GM19395 (cell line): ENCODE measurements around the gene COL18A1.
"Not testable (repeated sequence)": the region's sequence is repeated elsewhere in the genome, so short reads cannot be mapped to it uniquely, and the experiment has no call there.

Experiments used
- ATAC-seq: cut with Tn5 transposase; IDR thresholded peaks from one replicate; pipeline ENCODE4 v1.9.1; 2021; ENCODE audit warnings: mild to moderate bottlenecking, moderate library complexity; ENCODE audit not compliant: unreplicated experiment

The COL18A1 gene

DNA sequence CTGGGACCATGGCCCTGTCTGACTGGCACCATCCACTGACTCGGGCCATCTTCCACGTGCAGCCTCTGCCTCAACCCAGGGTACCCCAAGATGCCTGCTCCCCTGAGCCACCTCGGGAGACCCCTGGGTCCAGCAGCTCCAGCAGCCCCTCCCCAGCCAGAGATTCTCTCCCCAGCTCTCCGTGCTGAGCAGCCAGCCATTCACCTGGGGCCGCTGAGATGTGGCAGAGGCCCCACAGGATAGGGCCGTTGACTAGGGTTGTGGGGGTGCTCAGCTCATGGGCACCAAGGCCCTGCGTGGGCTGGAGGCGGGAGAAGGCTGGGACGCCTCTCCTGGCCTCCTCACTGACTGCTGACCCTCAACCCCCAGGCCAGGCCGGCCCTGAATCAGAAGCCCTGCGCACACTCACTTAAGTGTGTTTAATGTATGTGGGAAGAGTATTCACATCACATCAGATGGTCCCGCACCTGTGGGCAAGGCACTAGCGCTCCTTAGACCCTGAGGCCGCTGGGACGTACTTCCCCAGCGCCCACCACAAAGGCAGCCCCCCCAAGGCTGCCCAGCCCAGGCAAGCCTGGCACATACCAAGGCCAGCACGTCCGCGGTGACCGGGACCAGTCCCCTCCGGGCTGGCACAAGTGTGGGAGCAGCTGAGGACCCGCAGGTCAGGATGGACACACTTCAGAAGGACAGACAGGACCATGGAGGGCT is 109.5 kb downstream of the COL18A1 start:
- ATAC-seq = no peak

DNA sequence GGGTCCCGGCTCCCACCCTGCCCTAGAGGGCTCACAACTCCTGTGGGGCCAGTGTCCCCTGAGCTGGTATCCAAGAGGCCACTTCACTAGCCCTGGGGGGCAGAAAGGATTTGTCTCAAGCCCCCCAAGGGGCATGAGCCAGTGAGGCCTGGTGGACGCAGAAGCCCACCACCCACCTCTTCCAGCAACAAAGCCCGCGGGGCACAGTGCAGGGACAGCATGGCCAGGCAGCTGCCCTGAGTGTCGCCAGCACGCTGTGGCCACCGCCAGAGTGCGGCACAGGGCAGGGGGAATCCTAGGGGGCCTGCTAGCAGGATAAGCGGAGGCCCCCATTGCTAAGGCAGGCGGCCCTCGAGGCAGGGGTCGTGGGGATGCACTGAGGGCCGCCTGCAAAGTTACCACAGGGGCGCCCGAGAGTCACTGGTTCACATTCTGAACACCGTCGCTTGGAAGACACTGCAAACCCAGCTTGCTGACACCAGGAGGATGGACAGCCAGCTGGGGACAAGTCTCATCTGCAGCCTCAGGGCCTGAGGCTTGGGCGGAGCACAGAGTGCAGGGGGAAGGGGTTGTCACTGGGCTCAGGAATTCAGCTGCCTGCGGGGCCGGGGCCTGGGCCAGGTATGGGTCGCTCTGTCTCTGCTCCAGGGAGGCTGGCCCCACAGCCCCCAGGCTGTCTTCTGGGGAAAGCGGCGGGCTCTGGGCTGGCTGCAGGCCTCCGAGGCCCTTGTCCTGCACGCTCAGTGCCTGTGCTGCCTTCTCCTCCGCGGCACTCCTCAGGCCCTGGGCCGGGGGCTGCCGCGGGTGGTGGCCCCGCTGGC is 110.5 kb downstream of the COL18A1 start:
- no peak for ATAC-seq

DNA sequence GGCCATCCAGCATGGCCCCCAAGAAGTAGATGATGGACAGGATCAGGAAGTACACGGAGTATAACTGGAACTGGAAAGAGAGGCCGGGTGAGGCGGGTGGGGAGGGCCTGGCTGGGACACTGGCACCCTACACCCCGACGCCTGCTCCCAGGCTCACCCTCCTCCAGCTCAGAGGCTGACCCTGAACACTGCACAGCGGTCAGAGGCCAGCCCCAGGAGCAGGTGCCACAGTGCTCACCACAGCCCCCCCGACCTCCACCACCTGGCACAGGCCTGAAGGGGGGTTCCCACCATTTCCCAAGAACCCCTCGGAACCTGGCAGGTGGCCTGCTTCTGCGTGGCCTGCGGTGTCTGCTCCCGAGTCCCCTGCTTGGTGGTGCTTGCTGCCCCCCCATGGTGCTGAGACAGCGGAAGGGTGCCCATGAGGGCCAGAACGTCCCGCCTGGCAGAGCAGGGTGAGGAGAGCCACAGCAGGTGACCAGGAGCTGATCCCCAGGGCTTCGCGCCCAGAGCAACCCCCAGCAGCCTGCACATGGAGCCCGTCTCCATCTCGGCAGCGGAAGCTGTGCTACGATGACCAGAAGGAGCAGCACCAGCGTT is 111.2 kb downstream of the COL18A1 start:
- no peak for ATAC-seq

DNA sequence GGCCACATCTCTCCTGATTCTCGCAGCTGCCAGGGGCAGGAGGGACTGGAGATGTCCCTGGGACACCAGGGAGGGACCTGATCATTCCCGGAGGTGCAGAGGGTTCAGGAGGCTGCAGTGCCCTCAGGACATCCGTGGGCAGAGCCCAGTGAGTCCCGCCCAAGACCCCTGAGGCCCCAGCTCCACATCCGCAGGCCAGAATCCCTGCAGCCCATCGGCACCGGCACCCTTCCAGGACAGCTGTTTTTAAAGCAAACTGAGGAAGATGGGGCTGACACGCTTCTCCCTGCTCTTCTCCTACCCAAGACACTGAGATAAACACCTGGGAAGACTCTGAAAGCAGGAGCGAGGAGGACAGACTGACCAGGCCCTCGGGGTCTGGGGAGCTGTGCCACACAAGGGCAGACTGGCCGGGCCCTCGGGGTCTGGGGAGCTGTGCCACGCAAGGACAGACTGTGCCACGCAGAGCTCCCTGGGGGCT is 111.7 kb downstream of the COL18A1 start:
- ATAC-seq = no peak

DNA sequence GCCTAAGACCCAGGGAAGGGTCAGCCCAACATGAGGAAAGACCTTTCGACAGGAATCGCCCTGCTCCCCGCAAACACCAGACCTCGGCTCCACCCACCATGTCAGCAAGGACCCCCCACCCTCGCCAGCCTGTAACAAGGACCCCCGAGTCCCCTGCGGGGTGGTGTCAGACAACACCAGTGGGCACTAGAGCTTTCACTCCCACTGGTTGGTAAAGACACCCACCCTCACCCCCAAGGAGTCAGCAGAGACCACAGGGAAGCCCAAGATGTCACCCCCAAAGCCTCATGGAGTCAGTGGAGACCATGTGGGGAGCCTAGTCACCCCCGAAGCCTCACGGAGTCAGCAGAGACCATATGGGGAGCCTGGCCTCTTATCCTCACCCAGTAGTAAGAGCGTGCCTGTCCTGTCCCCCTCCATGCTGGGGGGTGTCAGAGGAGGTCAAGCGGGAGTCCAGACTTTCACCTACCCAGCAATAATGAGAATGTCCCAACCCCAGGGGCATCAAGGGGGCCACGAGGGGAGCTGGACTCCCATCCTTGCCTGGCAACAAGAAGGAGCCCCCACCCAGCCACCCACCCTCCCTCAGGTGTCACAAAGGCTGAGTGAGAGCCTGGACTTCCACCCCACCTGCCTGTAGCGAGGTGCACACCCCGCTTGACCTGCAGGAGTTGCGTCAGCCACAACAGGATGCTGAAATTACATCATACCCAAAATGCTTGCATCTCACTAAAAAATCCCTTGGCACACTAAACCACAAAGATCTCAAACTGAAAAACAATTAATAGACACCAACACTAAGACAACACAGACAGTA is 112.5 kb downstream of the COL18A1 start:
- ATAC-seq = no peak

DNA sequence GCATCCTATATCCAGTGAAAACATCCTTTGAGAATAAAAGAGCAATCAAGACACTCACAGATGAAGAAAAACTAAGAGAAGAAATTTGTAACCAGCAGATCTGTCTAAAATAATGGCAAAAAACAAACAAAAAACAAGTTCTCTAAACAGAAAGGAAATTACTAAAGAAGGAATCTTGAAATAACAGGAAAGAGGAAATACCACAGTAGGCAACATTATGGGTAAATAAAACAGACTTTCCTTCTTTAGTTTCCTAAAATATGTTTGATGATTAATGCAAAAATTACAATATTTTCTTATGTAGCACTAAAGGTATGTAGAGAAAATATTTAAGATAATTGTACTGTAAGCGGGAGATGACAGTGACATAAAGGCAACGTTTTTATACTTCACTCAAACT is 113.8 kb downstream of the COL18A1 start:
- no peak for ATAC-seq

DNA sequence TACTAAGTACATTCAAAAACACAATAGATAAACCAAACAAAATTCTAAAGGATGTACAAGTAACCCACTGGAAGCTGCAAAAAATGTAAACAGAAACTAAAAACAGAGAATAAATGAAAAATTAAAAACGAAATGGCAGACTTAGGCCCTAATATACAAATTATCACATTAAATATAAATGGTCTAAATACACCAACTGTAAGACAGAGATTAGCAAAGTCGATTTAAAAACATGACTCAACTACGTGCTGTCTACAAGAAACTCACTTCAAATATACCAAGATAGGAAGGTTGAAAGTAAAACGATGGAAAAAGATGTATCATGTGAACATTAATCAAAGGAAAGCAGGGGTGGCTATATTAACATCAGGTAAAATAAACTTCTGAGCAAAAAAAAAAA is 114.2 kb downstream of the COL18A1 start:
- no peak for ATAC-seq

DNA sequence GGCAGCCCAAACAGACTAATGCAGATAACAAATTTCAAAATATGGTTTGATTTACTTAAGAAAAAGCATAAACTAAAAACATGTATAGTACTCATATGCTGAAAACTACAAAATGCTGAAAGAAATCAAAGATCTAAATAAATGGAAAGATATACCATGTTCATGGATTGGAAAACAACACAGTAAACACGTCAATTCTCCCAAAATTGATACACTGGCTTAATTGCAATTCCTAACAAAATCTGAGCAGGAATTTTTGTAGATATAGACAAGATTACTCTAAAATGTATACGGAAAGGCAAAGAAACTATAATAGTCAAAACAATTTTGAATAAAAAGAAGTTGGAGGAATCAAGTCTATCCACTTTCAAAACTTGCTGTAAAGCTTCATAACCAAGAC is 116.3 kb downstream of the COL18A1 start:
- no peak for ATAC-seq

DNA sequence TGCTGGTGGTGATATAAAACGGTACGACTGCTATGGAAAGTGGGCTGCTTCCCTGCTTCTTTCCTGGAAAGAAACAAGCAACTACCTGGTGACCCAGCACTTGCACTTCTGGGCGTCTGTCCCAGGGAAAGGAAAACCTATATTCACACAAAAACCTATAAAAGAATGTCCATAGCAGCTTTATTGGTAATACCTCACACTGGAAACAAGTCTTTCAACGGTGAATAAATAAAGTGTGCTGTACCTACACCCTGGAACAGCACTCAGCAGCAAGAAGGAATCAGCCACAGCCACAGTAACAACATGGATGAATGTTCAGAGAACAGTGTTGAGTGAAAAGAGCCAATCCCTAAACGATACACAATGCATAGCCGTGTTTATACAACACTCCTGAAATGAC is 117.4 kb downstream of the COL18A1 start:
- ATAC-seq = no peak

DNA sequence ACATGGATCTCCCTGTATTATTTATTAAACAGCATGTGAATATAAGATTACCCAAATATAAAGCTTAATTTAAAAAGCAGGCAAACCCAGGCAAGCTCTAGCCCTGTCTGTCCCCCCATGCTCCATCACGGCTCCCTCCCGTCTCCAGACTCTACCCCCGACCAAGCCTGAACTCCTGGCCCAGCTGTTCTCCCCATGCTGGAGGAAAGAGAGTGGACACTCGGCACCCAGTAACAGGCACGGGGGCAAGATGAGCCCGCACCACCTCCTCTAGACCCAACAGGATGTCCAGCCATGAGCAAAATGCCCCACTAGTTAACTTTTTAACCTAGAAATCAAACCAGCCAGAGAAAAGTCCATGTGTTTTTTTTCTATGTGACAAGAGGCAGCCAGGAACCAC is 118.0 kb downstream of the COL18A1 start:
- ATAC-seq = no peak

DNA sequence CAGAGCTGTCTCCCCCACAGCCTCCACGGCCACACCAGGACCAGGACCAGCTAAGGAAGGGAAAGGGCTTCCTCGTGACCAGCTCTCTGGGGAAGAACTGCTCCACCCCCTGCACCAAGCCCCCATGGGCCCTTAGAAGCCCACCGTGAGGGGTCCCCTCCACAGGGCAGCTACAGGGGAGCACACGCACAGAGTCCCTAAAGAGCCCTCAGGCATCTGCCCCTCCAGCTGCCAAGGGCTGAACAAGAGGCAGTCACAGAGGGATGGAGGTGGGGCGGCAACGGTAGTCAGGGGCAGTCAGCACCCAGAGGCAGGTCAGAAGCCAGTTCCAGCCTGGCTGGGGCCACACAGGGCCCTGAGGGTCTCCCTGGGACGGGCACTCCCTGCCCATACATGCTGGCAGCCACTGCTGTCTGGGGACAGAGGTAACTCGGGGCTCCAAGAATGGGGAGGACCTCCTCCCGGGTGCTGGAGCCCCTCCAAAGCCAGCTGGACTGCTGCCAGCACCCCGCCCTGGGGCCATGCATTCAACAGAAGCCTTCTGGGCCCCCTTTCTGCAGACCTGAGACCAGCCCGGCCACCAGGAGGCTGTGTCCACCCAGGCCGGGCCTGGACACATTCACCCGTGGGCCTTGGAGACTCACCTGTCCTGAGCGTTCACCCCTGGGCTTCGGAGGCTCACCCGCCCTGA is 118.6 kb downstream of the COL18A1 start:
- no peak for ATAC-seq

DNA sequence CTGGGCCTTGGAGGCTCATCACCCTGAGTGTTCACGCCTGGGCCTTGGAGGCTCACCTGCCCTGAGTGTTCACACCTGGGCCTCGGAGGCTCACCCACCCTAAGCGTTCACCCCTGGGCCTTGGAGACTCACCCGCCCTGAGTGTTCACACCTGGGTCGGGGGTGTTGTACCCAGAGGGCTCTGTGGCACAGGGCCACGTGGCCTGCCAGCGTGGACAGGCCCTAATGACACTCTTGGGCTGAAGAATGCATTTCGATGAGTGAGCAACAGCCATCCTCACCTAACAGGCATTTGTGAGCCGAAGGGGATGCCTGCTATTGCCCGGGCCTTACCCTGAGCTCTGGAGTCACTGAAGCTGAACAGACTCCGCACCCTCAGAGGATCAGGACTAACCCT is 119.8 kb downstream of the COL18A1 start:
- no peak for ATAC-seq

DNA sequence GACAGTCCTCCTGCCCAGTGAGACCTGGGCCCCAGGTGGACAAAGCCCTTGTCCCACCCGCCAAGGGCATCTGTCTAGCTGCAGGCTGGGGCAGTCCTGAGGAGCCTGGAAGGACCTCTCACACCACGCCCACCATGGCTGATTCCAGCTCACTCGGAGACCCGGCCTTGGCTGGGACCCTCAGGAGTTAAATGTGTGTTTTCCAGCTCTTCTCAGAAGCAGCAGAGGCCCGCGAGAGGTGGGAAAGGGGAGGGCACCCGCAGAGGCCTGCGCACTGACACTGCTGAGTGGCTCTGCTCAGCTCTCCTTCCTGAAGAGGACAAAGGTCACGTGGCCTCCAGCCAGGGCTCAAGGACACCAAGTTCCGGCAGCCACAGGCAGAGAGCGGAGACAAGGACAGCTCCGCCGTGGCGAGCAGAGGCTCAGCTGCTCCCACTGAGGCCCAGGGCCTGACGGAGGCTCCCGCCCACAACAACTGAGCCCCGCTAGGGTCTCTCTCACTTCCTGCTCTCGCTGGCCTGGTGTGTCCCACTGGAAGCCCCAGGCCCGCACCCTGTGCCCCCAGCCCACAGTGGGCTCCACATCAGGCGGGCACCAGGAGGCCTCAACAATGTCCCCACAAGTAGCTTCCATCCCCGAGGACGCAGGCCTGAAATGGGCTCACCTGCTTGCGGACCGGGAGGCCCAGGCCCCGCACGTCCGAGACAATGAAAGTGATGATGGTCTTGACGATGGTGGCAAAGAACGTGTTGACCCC is 120.4 kb downstream of the COL18A1 start:
- no peak for ATAC-seq

DNA sequence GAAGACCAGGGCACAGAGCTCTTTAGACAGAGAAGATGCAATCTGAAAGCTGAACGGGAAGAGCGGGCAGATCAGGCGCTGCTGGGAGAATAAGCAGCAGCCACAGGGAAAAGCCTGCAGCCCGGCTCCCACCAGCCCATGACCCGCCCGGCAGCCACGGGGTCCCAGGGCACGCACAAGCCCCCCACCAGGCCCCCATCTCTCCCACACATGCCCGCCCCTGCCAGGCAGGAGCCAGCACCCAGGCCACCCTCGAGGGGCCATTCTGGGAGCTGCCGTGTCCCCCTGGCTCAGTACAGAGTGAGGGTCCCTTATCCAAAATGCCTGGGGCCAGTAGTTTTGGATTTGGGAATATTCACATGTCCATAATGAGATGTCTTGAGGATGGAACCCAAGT is 120.9 kb downstream of the COL18A1 start:
- no peak for ATAC-seq

DNA sequence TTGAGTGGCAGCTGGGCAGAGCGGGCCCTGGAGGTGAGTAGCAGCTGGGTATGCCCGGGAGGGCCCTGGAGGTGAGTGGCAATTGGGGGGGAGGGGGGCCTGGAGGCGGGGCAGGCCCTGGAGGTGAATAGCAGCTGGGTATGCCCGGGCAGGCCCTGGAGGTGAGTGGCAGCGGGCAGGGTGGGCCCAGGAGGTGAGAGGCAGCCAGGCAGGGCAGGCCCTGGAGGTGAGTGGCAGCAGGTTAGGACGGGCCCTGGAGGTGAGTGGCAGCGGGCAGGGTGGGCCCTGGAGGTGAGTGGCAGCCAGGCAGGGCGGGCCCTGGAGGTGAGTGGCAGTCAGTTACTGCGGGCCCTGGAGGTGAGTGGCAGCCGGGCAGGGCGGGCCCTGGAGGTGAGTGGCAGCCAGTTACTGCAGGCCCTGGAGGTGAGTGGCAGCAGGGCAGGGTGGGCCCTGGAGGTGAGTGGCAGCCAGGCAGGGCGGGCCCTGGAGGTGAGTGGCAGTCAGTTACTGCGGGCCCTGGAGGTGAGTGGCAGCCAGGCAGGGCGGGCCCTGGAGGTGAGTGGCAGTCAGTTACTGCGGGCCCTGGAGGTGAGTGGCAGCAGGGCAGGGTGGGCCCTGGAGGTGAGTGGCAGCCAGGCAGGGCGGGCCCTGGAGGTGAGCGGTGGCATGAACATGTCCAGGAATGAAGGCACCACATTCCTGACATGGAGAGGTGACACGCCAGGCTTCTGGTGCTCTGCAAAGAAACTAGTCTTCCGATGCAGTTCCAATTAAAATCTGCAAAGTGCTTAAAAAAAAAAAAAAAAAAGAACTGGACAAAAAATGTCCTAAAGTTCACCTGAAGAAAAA is 122.4 kb downstream of the COL18A1 start:
- ATAC-seq = not testable (repeated sequence)

DNA sequence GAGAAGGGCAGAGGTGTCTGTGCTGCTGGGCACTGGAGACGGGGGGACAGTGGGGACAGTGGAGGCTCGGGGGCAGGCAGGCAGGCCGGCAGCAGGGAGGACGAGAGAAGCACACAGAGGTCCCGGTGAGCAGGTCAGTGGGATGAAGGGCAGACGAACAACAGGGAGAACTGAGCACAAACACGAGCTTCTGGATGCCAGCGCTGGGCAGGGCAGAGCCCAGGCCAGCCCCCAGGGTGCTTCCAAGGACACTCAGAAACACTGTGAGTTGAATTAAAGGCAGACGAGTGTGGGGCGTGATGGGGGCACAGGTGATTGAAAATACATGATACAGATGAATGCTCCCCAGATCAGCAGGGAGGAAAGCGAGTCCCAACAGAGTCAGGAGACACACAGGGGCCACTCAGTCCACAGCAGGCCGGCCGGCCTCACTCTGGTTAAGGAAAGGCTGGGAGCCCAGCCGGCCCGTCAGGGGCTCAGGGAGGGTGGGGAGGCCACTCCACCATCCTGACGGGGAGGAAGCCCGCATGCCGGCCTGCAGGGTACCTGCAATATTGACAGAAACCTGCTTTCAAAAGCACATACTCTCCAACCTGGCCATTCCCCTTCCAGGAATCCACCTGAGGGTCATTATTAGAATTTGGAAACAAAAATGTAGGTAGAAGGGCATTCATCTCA is 123.2 kb downstream of the COL18A1 start:
- no peak for ATAC-seq

DNA sequence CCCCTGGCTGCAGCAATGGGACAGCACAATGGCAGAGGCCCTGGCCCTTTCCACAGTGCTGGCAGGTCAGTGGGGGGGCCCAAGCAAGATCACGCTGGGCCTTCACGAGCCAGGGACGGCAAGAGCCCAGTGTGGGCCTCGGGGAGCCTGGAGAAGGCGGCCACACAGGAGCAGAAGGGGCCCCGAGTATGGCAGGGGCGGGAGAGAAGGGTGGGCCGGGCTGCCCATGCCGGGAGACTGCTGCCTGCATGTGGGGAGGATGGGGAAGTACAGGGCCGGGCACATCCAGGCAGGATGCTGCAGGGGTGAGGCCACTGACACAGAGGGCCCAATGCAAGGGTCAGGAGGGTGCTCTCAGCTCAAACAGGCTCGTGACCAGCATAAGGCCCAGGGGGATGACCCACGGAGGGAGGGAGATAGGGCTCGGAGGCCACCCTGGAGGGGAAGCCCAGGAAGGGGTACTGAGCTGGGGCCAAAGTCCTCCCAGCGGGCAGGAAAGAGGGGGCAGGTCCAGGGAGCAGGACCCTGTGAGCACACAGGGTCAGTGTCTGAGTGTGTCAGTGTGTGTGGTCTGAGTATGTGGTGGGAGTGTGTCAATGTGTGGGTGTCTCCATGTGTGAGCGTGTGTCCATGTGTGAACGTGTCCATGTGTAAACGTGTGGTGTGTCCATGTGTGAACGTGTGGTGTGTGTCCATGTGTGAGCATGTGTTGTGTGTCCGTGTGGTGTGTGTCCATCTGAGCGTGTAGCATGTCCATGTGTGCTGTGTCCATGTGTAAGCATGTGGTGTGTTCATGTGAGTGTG is 124.2 kb downstream of the COL18A1 start:
- ATAC-seq = no peak
